SH-SY5Y (cell line): ENCODE data around the gene TRIM62.

Source experiments
- GATA2 ChIP-seq: IDR thresholded peaks from 2 replicates; pipeline ENCODE4 v1.6.1; 2011; ENCODE audit warnings: mild to moderate bottlenecking, low read depth, low read length
- GATA3 ChIP-seq: IDR thresholded peaks from 2 replicates; pipeline ENCODE4 v1.6.1; 2011; ENCODE audit warnings: low read depth, mild to moderate bottlenecking, low read length, moderate library complexity

DNA sequence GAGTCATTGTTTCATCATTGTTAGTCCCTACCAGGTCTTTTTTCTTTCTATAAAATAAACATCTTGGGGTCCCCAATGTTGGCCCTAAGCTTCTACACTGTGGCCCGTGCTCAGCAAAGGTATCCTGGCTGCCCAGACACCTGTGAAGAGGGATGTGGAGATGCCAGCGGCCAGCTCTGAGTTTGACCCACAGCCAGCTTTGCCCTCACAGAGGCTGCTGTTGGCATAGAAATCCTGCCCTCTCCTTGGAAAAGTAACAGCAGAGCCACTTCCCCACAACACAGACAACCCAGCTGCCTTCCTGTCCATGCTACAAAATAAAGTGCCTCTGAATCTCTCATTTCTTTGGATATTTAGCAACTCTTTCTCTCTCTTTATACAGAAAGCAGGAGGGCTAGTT, 6.0 kb downstream of the TRIM62 start:
- TF ChIP-seq GATA3: no peak
- no peak for TF ChIP-seq GATA2
